GM12892 (cell line): Measurements from ENCODE around the gene GIPR.

Source experiments
- DNase-seq: peaks from one replicate; pipeline ENCODE4 v3.0.0; 2011; ENCODE audit not compliant: insufficient read length
- FAIRE-seq: peaks from 2 replicates; lab custom pipeline; 2011; peaks lifted over from hg19 to GRCh38; lab: Jason Lieb, UNC
- POLR2A ChIP-seq: IDR thresholded peaks from 2 replicates; pipeline ENCODE4 v1.6.1; 2011; ENCODE audit warnings: low read depth, low read length, control low read depth
- POLR2AphosphoS5 ChIP-seq: IDR thresholded peaks from 2 replicates; pipeline ENCODE4 v1.6.1; 2011; ENCODE audit warnings: low read depth, low read length, control low read depth
- TAF1 ChIP-seq: IDR thresholded peaks from 2 replicates; pipeline ENCODE4 v1.6.1; 2011; ENCODE audit warnings: low read depth, mild to moderate bottlenecking, control low read depth, low read length, borderline replicate concordance

The GIPR gene

DNA sequence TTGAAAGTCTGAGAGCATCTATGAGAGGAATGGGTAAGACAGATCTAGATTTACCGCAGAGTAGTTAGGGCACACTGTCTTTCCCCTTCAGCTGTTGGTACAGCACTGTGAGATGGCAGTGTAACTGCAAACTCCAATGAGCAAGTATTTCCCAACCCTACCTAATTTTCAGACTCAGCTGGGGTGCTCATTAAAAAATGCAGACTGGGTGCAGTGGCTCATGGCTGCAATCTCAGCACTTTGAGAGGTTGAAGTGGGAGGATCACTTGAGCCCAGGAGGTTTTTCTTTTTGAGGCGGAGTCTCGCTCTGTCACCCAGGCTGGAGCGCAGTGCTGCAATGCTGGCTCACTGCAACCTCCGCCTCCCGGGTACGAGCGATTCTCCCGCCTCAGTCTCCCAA, 37.1 kb downstream of the GIPR start:
- no peak for DNase-seq
- TF ChIP-seq POLR2A (no peak), POLR2AphosphoS5 (peak; percentile 24; the same call in 1 of the 2 replicates)
- FAIRE-seq, result no peak

- FAIRE-seq, result peak; percentile 5
- TF ChIP-seq POLR2A (no peak; the same call in 1 of the 2 replicates), TAF1 (no peak), POLR2AphosphoS5 (no peak)
- no peak for DNase-seq
Observed at GRCh38 chr19:45705710-45706415, 37.8 kb downstream of the GIPR start.

DNA sequence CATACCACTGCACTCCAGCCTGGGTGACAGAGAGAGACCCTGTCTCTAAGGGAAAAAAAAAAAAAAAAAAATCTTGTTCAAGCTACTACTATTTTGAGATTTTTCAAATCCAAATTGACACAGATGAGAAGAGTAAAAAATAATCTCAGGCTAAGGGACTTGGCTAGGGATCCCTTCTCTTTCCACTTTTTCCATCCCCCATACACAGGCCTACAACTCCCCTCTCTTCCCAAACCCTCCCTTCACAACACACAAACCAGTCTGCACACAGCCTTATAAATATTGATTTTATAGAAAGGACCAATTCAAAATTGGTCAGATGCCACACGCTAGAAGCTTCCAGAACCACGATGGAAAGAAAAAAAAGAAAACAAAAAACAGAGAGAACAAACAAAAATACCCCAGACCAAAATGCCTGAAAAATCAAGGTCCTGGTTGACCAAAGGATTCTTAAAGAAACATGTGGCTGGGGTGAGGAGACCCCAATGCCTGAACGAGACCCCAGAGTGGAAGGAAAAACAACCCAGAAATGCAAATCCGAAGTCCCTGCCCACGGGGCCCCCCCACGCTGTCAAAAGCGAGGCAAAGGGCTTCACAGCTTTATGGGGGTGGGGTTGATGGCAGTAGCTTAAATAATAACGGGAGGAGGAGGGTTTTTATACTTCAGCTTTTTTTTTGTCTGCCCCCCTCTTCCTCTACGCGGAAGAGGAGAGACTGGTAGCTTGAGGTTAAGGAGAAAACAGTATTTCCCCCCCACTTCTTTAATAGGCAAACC, 42.5 kb downstream of the GIPR start:
- DNase-seq, result no peak
- FAIRE-seq, result peak; percentile 40
- TF ChIP-seq POLR2A (no peak), TAF1 (no peak), POLR2AphosphoS5 (no peak)

DNA sequence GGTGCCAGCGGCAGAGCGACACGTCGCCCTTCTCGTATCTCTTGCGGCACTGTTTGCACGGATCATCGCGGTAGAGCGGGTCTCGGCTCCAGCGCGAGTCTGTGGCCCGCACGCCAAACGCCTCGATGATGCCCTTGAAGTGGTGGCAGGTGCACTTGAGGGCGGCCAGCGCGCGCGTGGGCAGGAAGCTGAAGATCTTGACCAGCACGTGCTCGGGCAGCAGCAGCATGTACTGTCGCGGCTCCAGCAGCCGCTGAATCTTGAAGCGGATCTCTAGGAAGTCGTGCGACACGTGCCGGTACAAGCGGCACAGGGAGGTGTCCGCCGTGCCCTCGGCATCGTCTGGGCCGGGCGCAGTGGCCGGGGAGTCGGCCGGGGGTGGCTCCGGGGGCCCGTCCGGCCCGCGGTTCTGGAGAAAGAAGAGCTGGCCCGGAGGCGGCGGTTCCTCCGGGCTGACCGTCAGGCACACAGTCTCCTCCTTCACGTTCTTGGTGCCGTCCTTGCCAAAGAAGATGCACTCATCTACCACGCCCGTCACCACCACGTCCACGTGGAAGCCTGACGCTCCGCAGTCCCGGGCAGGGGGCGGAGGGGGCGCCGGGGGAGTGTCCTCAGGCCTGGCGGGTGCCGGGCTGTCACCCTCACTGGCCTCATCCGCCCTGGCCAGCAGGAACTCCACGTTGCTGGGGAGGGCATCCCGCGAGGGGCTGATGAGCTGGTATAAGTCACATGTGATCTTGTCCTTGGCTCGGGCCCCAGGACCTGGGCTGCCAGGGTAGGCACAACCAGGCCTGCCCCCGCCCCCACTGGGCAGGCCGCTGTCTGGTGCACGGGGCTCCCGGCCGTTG, 44.1 kb downstream of the GIPR start:
- TF ChIP-seq POLR2AphosphoS5 (peak; percentile 40; the same call in 1 of the 2 replicates), TAF1 (no peak)
- DNase-seq, result no peak
- FAIRE-seq, result no peak

DNA sequence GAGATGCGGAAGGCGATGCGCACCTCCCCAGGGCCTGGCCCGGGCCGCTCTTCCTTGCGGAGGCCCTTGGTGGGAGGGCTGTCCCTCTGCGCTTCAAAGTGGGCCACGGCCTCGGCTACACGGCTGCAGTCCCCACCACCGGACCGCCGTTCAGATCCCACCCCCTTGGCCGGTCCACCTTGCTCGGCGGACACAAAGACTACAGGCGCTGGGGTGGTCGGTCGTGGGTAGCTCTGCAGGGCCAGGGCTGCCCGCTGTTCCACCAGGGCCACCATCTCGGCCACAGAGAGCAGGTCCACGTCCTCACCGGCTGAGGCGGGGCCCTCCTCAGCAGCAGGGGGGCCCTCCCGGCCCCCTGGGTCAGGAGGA, 44.7 kb downstream of the GIPR start:
- DNase-seq (no peak), FAIRE-seq (no peak)
- TF ChIP-seq TAF1, result no peak

DNA sequence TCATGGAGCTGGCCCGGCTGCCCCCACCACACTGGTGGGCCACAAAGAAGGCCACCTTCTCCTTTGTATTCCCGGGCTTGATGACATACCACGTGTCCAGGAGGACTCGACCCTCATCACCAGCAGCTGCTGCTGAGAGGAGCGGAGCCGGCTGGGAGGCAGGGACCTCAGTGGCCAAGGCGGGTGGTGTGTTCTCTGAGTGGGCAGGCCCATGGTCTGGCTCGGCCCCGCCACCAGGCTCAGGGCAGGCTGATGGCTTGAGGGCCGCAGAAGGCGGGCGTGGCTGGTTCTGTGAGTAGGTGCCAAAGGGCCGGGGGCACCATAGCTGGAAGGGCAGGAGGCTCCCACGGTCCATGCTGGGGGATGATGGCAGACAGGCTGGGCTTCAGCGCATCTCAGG, 45.1 kb downstream of the GIPR start:
- no peak for DNase-seq
- FAIRE-seq, result no peak
- no peak for TF ChIP-seq TAF1
- TF ChIP-seq POLR2AphosphoS5, result no peak
- no peak for TF ChIP-seq POLR2A

DNA sequence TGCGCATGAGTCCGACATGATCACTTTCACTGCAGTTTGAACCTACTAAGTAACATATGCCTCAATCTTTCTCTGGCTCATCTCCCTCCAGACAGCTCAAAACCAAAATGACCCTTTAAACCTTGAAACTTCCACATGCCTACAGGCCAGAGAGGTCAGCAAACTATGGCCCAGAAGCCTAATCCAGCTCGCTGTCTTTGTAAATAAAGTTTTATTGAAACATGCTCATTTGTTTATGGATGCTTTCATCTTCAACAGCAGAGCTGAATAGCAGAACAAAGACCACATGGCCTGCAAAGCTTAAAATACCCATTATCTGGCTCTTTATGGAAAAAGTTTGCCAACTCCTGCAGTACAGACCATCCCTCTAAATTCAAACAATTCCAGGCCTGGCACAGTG, 47.1 kb downstream of the GIPR start:
- TF ChIP-seq POLR2A (no peak), POLR2AphosphoS5 (no peak), TAF1 (no peak)
- FAIRE-seq, result no peak
- no peak for DNase-seq

GRCh38 chr19:45716359-45717130, 48.5 kb downstream of the GIPR start:
- FAIRE-seq, result peak; percentile 87
- DNase-seq, result no peak

GRCh38 chr19:45717131-45717982, 49.3 kb downstream of the GIPR start:
- FAIRE-seq (peak; percentile 99), DNase-seq (peak; percentile 98)
- peak; percentile 72 for TF ChIP-seq POLR2AphosphoS5
- peak; percentile 59; the same call in 1 of the 2 replicates for TF ChIP-seq POLR2A
- no peak; the same call in 1 of the 2 replicates for TF ChIP-seq TAF1

More at GRCh38 chr19:45716359-45717130, 48.5 kb downstream of the GIPR start:
- TF ChIP-seq TAF1, result no peak
- TF ChIP-seq POLR2A, result no peak
- no peak for TF ChIP-seq POLR2AphosphoS5
